ENCODE results near the gene ASAH2. TPM values are rescaled to one million over a fixed set of nuclear protein-coding genes. Genes with fewer than 3 reads are reported as not detected.

ASAH2 gene
- total and polyA plus RNA-seq, 2 of the 13 experiments (the other 11 are each of a cell fraction or from before 2014, with no cell fraction given) = 16.0 to 17.9 TPM

DNA sequence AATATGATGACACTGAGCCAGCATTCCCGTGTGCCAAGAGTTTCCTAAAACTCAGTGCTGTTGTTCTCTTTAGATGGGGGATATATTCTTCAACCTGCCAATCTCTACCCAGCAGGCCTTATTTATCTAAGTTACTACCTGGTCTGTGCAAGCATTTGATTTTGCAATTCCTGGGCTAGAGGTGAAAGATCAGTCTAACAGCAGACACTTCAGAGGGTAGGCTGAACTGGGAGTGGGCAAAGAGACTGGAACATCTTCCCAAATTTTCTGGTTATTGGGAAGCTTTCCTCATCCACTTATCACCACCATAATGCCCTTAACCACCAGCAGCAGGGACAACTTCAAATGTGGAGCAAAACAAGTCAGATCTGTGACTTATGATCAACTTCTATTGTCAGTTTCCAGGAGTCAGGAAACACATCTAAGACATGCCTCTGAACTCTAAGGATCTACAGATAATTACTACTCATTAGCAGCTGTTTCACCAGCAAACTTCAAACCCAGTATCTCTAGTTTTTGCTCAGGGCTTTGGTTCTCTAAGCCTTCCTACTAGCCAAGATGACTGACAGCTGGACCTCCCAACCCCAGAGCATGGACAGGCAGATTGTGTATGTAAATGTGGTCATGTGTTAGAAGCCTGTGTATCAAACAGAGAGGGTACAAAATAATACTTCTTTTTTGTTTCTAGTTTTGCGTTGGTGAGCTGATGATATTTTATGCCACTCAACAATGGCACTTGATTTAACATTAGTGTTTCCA, 1.0 kb downstream of the ASAH2 start (continued):
- TF ChIP-seq, protein P1, sequence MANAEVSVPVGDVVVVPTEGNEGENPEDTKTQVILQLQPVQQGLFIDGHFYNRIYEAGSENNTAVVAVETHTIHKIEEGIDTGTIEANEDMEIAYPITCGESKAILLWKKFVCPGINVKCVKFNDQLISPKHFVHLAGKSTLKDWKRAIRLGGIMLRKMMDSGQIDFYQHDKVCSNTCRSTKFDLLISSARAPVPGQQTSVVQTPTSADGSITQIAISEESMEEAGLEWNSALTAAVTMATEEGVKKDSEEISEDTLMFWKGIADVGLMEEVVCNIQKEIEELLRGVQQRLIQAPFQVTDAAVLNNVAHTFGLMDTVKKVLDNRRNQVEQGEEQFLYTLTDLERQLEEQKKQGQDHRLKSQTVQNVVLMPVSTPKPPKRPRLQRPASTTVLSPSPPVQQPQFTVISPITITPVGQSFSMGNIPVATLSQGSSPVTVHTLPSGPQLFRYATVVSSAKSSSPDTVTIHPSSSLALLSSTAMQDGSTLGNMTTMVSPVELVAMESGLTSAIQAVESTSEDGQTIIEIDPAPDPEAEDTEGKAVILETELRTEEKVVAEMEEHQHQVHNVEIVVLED (CRISPR knock-in tag; IDR thresholded peaks at IDR 0.05; ENCODE audit: borderline replicate concordance) = no peak
- TF ChIP-seq, protein P2, sequence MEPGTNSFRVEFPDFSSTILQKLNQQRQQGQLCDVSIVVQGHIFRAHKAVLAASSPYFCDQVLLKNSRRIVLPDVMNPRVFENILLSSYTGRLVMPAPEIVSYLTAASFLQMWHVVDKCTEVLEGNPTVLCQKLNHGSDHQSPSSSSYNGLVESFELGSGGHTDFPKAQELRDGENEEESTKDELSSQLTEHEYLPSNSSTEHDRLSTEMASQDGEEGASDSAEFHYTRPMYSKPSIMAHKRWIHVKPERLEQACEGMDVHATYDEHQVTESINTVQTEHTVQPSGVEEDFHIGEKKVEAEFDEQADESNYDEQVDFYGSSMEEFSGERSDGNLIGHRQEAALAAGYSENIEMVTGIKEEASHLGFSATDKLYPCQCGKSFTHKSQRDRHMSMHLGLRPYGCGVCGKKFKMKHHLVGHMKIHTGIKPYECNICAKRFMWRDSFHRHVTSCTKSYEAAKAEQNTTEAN (CRISPR knock-in tag; conservative IDR thresholded peaks at IDR 0.05) = no peak
- TF ChIP-seq ZMYM2 (CRISPR knock-in tag; IDR thresholded peaks at IDR 0.05) (no peak), ZMYM4 (CRISPR knock-in tag; IDR thresholded peaks at IDR 0.05) (peak; percentile 67; the same call in 1 of the 2 replicates), KDM1A (CRISPR knock-in tag; IDR thresholded peaks at IDR 0.05) (0 out of 2 replicates have a peak, but pooled peaks have one; percentile 10), ZFP90 (CRISPR knock-in tag; IDR thresholded peaks at IDR 0.05; ENCODE audit: borderline replicate concordance) (no peak), HDAC1 (CRISPR knock-in tag; IDR thresholded peaks at IDR 0.05) (peak; percentile 48; the same call in 1 of the 2 replicates), SOX6 (IDR thresholded peaks at IDR 0.05) (no peak), SOX6 (CRISPR knock-in tag; IDR thresholded peaks at IDR 0.05) (peak; percentile 85), RELA (CRISPR knock-in tag; IDR thresholded peaks at IDR 0.05) (no peak), HOXA5 (CRISPR knock-in tag; IDR thresholded peaks at IDR 0.05) (no peak), PAF1 (CRISPR knock-in tag; IDR thresholded peaks at IDR 0.05) (no peak), PPARG (CRISPR knock-in tag; conservative IDR thresholded peaks at IDR 0.05) (peak; percentile 68), TCF7 (IDR thresholded peaks at IDR 0.05; ENCODE audit: low read depth) (0 out of 2 replicates have a peak, but pooled peaks have one; percentile 40), ZFP41 (CRISPR knock-in tag; IDR thresholded peaks at IDR 0.05; ENCODE audit: borderline replicate concordance) (no peak)
- TF ChIP-seq, protein P3, sequence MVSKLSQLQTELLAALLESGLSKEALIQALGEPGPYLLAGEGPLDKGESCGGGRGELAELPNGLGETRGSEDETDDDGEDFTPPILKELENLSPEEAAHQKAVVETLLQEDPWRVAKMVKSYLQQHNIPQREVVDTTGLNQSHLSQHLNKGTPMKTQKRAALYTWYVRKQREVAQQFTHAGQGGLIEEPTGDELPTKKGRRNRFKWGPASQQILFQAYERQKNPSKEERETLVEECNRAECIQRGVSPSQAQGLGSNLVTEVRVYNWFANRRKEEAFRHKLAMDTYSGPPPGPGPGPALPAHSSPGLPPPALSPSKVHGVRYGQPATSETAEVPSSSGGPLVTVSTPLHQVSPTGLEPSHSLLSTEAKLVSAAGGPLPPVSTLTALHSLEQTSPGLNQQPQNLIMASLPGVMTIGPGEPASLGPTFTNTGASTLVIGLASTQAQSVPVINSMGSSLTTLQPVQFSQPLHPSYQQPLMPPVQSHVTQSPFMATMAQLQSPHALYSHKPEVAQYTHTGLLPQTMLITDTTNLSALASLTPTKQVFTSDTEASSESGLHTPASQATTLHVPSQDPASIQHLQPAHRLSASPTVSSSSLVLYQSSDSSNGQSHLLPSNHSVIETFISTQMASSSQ (IDR thresholded peaks at IDR 0.05; ENCODE audit: low read depth) = no peak
- TF ChIP-seq, protein P3 (CRISPR knock-in tag; IDR thresholded peaks at IDR 0.05; ENCODE audit: borderline replicate concordance) = no peak
- TF ChIP-seq, protein P4, sequence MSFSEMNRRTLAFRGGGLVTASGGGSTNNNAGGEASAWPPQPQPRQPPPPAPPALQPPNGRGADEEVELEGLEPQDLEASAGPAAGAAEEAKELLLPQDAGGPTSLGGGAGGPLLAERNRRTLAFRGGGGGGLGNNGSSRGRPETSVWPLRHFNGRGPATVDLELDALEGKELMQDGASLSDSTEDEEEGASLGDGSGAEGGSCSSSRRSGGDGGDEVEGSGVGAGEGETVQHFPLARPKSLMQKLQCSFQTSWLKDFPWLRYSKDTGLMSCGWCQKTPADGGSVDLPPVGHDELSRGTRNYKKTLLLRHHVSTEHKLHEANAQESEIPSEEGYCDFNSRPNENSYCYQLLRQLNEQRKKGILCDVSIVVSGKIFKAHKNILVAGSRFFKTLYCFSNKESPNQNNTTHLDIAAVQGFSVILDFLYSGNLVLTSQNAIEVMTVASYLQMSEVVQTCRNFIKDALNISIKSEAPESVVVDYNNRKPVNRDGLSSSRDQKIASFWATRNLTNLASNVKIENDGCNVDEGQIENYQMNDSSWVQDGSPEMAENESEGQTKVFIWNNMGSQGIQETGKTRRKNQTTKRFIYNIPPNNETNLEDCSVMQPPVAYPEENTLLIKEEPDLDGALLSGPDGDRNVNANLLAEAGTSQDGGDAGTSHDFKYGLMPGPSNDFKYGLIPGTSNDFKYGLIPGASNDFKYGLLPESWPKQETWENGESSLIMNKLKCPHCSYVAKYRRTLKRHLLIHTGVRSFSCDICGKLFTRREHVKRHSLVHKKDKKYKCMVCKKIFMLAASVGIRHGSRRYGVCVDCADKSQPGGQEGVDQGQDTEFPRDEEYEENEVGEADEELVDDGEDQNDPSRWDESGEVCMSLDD (CRISPR knock-in tag; IDR thresholded peaks at IDR 0.05; ENCODE audit: borderline replicate concordance) = no peak
- TF ChIP-seq, protein P5, sequence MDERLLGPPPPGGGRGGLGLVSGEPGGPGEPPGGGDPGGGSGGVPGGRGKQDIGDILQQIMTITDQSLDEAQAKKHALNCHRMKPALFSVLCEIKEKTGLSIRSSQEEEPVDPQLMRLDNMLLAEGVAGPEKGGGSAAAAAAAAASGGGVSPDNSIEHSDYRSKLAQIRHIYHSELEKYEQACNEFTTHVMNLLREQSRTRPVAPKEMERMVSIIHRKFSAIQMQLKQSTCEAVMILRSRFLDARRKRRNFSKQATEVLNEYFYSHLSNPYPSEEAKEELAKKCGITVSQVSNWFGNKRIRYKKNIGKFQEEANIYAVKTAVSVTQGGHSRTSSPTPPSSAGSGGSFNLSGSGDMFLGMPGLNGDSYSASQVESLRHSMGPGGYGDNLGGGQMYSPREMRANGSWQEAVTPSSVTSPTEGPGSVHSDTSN (CRISPR knock-in tag; IDR thresholded peaks at IDR 0.05) = peak; percentile 86

Data from HepG2 (cell line).